Cardiac muscle cell (in vitro differentiated cells and primary cell): ENCODE measurements around the gene CDKN1B. TPM values are rescaled to one million over a fixed set of nuclear protein-coding genes. Genes with fewer than 3 reads are reported as not detected.
A peak's percentile ranks its signal among the peaks of the same experiment; 100 is the strongest.

ENCODE experiments used
- DNase-seq, 2 donors: peaks; one replicate each; pipeline versions ENCODE4 v3.0.0 to v3.0.0-alpha.2; 2010 to 2017; ENCODE audit warnings: low read depth in 1 of 2, low spot score in 1 of 2
- H3K27ac ChIP-seq: fragments of 200-600 bp; sonication (generic); 2 replicates; pipeline ENCODE4 v1.5.1; 2016
- H3K27me3 ChIP-seq: fragments of 200-600 bp; sonication (generic); 2 replicates; pipeline ENCODE4 v1.6.0; 2016; ENCODE audit warnings: control low read depth
- H3K36me3 ChIP-seq: fragments of 200-600 bp; sonication (generic); 2 replicates; pipeline ENCODE4 v1.5.1; 2016; ENCODE audit warnings: control low read depth
- H3K4me1 ChIP-seq: fragments of 200-600 bp; sonication (generic); 2 replicates; pipeline ENCODE4 v1.8.1; 2017; ENCODE audit warnings: low read depth, mild to moderate bottlenecking, mixed run types
- H3K4me3 ChIP-seq: fragments of 200-600 bp; sonication (generic); 2 replicates; pipeline ENCODE4 v1.5.1; 2016; ENCODE audit warnings: mild to moderate bottlenecking
- H3K9me3 ChIP-seq: fragments of 200-600 bp; sonication (generic); 2 replicates; pipeline ENCODE4 v1.5.1; 2017; ENCODE audit warnings: low read depth, mild to moderate bottlenecking, control low read depth
- polyA plus RNA-seq: library from polyadenylated mRNA; unstranded; fragments of >200 nt; fragmentation: Nextera tagmentation; extraction: Ambion mirVana; gene quantifications from 2 replicates; pipeline ENCODE4 v1.2.1, GENCODE V29; 2016
- total RNA-seq: library from RNA; depleted of rRNA; stranded (reverse); fragments of >200 nt; gene quantifications from 2 replicates; pipeline ENCODE4 v1.2.3, GENCODE V29; 2016
- TF ChIP-seq, protein P1 (sequence below): IDR thresholded peaks from 2 replicates; pipeline ENCODE4 v1.5.1; 2012; ENCODE audit warnings: low read depth, mild to moderate bottlenecking, low read length

CDKN1B gene
- total and polyA plus RNA-seq, 2 experiments from 2014 or later: 5.8 to 90.4 TPM

DNA sequence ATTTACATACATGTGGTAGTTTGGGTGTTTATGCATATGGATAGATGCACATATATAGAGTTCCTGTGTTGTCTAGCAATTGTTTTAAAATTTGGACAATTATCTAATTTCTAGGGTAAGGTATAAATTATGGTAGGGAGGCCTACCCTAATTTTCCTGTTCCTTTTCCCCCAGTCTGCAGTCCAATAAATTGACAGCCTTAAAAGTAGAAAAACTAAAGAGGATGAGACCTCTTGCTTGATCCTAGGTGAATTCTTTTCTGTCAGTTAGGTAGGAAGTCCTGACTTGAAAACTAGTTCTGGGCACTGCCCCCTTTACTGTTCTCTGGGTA lies 2.1 kb upstream of the CDKN1B start:
- TF ChIP-seq, protein P1, sequence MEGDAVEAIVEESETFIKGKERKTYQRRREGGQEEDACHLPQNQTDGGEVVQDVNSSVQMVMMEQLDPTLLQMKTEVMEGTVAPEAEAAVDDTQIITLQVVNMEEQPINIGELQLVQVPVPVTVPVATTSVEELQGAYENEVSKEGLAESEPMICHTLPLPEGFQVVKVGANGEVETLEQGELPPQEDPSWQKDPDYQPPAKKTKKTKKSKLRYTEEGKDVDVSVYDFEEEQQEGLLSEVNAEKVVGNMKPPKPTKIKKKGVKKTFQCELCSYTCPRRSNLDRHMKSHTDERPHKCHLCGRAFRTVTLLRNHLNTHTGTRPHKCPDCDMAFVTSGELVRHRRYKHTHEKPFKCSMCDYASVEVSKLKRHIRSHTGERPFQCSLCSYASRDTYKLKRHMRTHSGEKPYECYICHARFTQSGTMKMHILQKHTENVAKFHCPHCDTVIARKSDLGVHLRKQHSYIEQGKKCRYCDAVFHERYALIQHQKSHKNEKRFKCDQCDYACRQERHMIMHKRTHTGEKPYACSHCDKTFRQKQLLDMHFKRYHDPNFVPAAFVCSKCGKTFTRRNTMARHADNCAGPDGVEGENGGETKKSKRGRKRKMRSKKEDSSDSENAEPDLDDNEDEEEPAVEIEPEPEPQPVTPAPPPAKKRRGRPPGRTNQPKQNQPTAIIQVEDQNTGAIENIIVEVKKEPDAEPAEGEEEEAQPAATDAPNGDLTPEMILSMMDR: no peak
- Histone ChIP-seq H3K36me3 (peaks cover 13% of the 10 kb centered on the region), H3K4me1 (peaks cover 39% of the 10 kb centered on the region), H3K27me3 (no peaks in the 10 kb centered on the region), H3K4me3 (no peak overlapping the region), H3K27ac (no peak overlapping the region), H3K9me3 (no peaks in the 10 kb centered on the region)
- no peak for DNase-seq

DNA sequence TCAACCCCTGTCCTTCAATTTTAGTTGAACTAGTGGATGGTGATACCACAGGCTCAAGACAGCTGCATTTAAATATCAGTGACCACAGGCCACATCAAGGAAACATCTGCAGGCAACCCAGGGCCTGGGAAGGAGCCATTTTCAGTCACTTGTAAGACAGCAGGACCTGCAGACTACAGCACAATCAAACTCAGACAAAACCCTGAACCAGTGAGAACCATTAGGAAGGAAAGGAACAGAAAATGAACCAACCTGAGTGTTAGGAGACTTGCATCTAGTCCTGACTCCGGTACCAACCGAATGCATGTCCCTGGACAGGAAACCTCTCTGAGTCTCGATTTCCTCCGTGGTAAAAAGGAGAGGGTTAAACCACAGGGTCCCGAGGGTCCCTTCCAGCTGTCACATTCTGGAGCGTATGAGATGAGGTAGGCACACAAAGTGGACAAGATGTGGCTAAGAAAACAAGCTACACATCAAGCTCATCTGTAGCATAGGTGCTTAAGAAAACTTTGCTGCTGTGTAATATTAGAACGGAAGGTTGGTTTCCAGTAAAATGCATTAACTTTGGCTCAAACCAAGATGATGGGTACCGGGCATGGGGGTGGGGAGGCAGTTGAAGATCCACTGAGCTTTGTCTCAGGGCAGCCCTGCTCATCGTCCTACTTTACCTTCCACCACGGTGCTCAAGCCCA lies 1.6 kb upstream of the CDKN1B start:
- no peaks in the 10 kb centered on the region for H3K9me3 ChIP-seq
- TF ChIP-seq, protein P1: no peak
- H3K4me3 ChIP-seq: no peak overlapping the region
- H3K36me3 ChIP-seq: peaks cover 17% of the 10 kb centered on the region
- H3K4me1 ChIP-seq: peaks cover 40% of the 10 kb centered on the region
- no peak overlapping the region for H3K27ac ChIP-seq
- DNase-seq: no peak
- H3K27me3 ChIP-seq: no peaks in the 10 kb centered on the region

DNA sequence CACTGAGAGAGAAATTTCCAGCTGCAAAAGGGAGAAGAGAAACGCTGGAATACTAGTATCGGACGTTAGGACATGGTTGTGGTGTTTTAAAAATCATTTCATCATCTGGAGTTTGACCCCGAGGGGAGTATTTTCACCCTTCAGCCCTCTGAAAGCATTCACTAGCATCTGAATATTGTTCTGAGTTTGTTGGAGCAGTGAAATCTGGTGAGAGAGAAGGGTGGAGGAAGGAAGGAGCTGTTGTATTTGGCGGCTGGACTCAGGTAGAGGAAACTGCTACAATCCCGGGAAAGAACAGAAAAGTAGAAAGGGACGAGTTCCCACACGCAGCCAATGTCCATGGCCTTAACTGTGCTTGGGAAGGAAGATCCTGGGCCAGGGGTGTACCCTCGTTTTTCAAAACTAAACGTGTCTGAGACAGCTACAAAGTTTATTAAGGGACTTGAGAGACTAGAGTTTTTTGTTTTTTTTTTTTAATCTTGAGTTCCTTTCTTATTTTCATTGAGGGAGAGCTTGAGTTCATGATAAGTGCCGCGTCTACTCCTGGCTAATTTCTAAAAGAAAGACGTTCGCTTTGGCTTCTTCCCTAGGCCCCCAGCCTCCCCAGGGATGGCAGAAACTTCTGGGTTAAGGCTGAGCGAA lies 896 bp upstream of the CDKN1B start:
- peaks cover 24% of the 10 kb centered on the region for H3K36me3 ChIP-seq
- no peaks in the 10 kb centered on the region for H3K27me3 ChIP-seq
- TF ChIP-seq, protein P1: no peak
- peaks cover 40% of the 10 kb centered on the region for H3K4me1 ChIP-seq
- peak overlapping the region; percentile 98 for H3K4me3 ChIP-seq
- H3K9me3 ChIP-seq: no peaks in the 10 kb centered on the region
- H3K27ac ChIP-seq: peak overlapping the region; percentile 84
- peak in 1 of 2 donors; percentile 48 for DNase-seq

DNA sequence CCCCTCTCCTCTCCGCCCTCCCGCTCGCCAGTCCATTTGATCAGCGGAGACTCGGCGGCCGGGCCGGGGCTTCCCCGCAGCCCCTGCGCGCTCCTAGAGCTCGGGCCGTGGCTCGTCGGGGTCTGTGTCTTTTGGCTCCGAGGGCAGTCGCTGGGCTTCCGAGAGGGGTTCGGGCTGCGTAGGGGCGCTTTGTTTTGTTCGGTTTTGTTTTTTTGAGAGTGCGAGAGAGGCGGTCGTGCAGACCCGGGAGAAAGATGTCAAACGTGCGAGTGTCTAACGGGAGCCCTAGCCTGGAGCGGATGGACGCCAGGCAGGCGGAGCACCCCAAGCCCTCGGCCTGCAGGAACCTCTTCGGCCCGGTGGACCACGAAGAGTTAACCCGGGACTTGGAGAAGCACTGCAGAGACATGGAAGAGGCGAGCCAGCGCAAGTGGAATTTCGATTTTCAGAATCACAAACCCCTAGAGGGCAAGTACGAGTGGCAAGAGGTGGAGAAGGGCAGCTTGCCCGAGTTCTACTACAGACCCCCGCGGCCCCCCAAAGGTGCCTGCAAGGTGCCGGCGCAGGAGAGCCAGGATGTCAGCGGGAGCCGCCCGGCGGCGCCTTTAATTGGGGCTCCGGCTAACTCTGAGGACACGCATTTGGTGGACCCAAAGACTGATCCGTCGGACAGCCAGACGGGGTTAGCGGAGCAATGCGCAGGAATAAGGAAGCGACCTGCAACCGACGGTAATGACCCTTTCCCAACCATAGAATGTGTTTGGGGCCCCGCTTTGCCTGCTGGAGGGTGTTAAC lies 615 bp downstream of the CDKN1B start:
- Histone ChIP-seq H3K9me3 (no peaks in the 10 kb centered on the region), H3K27ac (peak overlapping the region; percentile 84), H3K27me3 (no peaks in the 10 kb centered on the region), H3K4me3 (peak overlapping the region; percentile 98), H3K4me1 (peaks cover 41% of the 10 kb centered on the region), H3K36me3 (peaks cover 36% of the 10 kb centered on the region)
- peak in 1 of 2 donors; percentile 26 for DNase-seq
- TF ChIP-seq, protein P1: no peak

DNA sequence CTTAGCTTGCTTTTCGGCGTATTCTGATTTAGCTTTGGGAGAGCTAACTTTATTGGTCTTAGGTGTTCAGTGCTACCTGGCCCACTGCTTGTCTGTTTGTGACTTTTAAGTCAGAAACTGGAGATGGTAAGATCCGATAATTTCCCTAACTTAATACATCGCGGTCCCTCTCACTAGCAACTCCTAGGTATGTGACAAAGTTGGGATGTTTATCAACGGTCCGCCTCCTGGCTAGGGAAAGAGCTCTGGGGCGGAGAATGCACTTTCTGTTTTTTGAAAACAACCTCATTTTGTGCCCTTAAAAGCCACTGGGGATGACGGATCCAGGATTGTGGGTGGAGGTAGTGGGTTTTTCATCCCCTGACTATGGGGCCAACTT lies 1.2 kb downstream of the CDKN1B start:
- TF ChIP-seq, protein P1: no peak
- Histone ChIP-seq H3K36me3 (peaks cover 36% of the 10 kb centered on the region), H3K4me3 (peak overlapping the region; percentile 98), H3K27me3 (no peaks in the 10 kb centered on the region), H3K4me1 (peaks cover 47% of the 10 kb centered on the region), H3K9me3 (no peaks in the 10 kb centered on the region), H3K27ac (peak overlapping the region; percentile 84)
- peak in 1 of 2 donors; percentile 22 for DNase-seq
